HG02981 (cell line): ENCODE data around the gene TNFRSF11A.
A peak's percentile ranks its signal among the peaks of the same experiment; 100 is the strongest.

Experiments used
- ATAC-seq: cut with Tn5 transposase; IDR thresholded peaks from one replicate; pipeline ENCODE4 v1.9.1; 2021; ENCODE audit warnings: mild to moderate bottlenecking, moderate library complexity; ENCODE audit not compliant: unreplicated experiment

TNFRSF11A gene

GRCh38 chr18:62324917-62325805 lies at the start of gene TNFRSF11A:
Gene TNFRSF11A, plus strand, starts transcription at chr18:62325310. Its CDS starts 43 bp downstream, at chr18:62325353.
- ATAC-seq, result peak; percentile 55

GRCh38 chr18:62277045-62277444 lies 48.1 kb upstream of the TNFRSF11A start:
- ATAC-seq, result no peak

- no peak for ATAC-seq
Measured at GRCh38 chr18:62279561-62279960, 45.5 kb upstream of the TNFRSF11A start.

- no peak for ATAC-seq
Measured at GRCh38 chr18:62280058-62280457, 45.1 kb upstream of the TNFRSF11A start.

GRCh38 chr18:62280786-62281185 lies 44.3 kb upstream of the TNFRSF11A start:
- ATAC-seq, result no peak

- ATAC-seq, result no peak
Measured at GRCh38 chr18:62281684-62282083, 43.4 kb upstream of the TNFRSF11A start.

- ATAC-seq, result no peak
Measured at GRCh38 chr18:62282188-62282629, 42.9 kb upstream of the TNFRSF11A start.

GRCh38 chr18:62284637-62285036 lies 40.5 kb upstream of the TNFRSF11A start:
- ATAC-seq, result no peak

- no peak for ATAC-seq
Measured at GRCh38 chr18:62285281-62285680, 39.8 kb upstream of the TNFRSF11A start.

- ATAC-seq, result peak; percentile 57
Measured at GRCh38 chr18:62287781-62288664, 37.1 kb upstream of the TNFRSF11A start.

GRCh38 chr18:62288665-62289008 lies 36.5 kb upstream of the TNFRSF11A start:
- ATAC-seq, result peak; percentile 46

GRCh38 chr18:62289047-62289446 lies 36.1 kb upstream of the TNFRSF11A start:
- peak; percentile 51 for ATAC-seq

GRCh38 chr18:62294073-62294472 lies 31.0 kb upstream of the TNFRSF11A start:
- no peak for ATAC-seq

- ATAC-seq, result no peak
Measured at GRCh38 chr18:62300359-62300963, 24.6 kb upstream of the TNFRSF11A start.

GRCh38 chr18:62301322-62301721 lies 23.8 kb upstream of the TNFRSF11A start:
- ATAC-seq, result no peak

- ATAC-seq, result no peak
Measured at GRCh38 chr18:62312851-62313250, 12.3 kb upstream of the TNFRSF11A start.

GRCh38 chr18:62318228-62319180 lies 6.6 kb upstream of the TNFRSF11A start:
- no peak for ATAC-seq

- no peak for ATAC-seq
Measured at GRCh38 chr18:62321201-62321600, 3.9 kb upstream of the TNFRSF11A start.

- ATAC-seq, result no peak
Measured at GRCh38 chr18:62323483-62324180, 1.5 kb upstream of the TNFRSF11A start.
